GM12878 (cell line): ENCODE measurements around the gene MMEL1. TPM values are rescaled to one million over a fixed set of nuclear protein-coding genes. Genes with fewer than 3 reads are reported as not detected.

Experiments used
- ATF2 ChIP-seq: IDR thresholded peaks from 2 replicates; pipeline ENCODE4 v1.6.1; 2012; ENCODE audit warnings: low read length, inconsistent platforms
- ATF7 ChIP-seq: fragments of 450-650 bp; IDR thresholded peaks from 2 replicates; pipeline ENCODE4 v1.6.1; 2016; ENCODE audit warnings: low read depth, mild to moderate bottlenecking
- BHLHE40 ChIP-seq, 2 experiments: fragments of 450-650 bp in 1 of 2; IDR thresholded peaks; 2 replicates each; pipeline ENCODE4 v1.6.1; 2011 to 2017; ENCODE audit warnings: low read depth in 2 of 2, borderline replicate concordance in 1 of 2, improper control_type of control experiment in 1 of 2, low read length in 1 of 2, mild to moderate bottlenecking in 1 of 2
- BRCA1 ChIP-seq: IDR thresholded peaks from 2 replicates; pipeline ENCODE4 v1.6.1; 2011; ENCODE audit warnings: low read depth, low read length, improper control_type of control experiment
- CUX1 ChIP-seq: IDR thresholded peaks from 2 replicates; pipeline ENCODE4 v1.6.1; 2012; ENCODE audit warnings: improper control_type of control experiment, low read depth, low read length; ENCODE audit not compliant: insufficient replicate concordance
- FOXK2 ChIP-seq: fragments of 450-650 bp; IDR thresholded peaks from 2 replicates; pipeline ENCODE4 v1.6.1; 2017; ENCODE audit warnings: mild to moderate bottlenecking, moderate library complexity
- HDAC2 ChIP-seq: fragments of 200-600 bp; sonication (generic); IDR thresholded peaks from 2 replicates; pipeline ENCODE4 v1.6.1; 2017
- IKZF1 ChIP-seq: fragments of 450-650 bp; conservative IDR thresholded peaks from 2 replicates; pipeline ENCODE4 v1.6.1; 2017; ENCODE audit warnings: antibody characterized with exemption, mild to moderate bottlenecking
- IRF4 ChIP-seq: IDR thresholded peaks from 2 replicates; pipeline ENCODE4 v1.6.1; 2011; ENCODE audit warnings: low read depth, low read length
- MAX ChIP-seq: IDR thresholded peaks from 2 replicates; pipeline ENCODE4 v1.6.1; 2012; ENCODE audit warnings: low read depth, low read length, improper control_type of control experiment
- MYB ChIP-seq: fragments of 150-350 bp; IDR thresholded peaks from 2 replicates; pipeline ENCODE4 v1.6.1; 2014; ENCODE audit warnings: mild to moderate bottlenecking, low read depth, low read length, borderline replicate concordance
- MYC ChIP-seq: IDR thresholded peaks from 2 replicates; pipeline ENCODE4 v1.6.1; 2011; ENCODE audit warnings: mild to moderate bottlenecking, low read length, moderate library complexity, inconsistent platforms; ENCODE audit not compliant: insufficient read depth, insufficient replicate concordance, insufficient read length, severe bottlenecking
- NBN ChIP-seq: fragments of 450-650 bp; IDR thresholded peaks from 2 replicates; pipeline ENCODE4 v1.6.1; 2016
- NFYA ChIP-seq: IDR thresholded peaks from 2 replicates; pipeline ENCODE4 v1.6.1; 2011; ENCODE audit warnings: low read depth, mild to moderate bottlenecking, low read length, improper control_type of control experiment, borderline replicate concordance
- RAD21 ChIP-seq: IDR thresholded peaks from 2 replicates; pipeline ENCODE4 v1.6.1; 2011; ENCODE audit warnings: mild to moderate bottlenecking, low read depth, low read length, moderate library complexity; ENCODE audit not compliant: insufficient read depth
- RAD51 ChIP-seq: fragments of 450-650 bp; IDR thresholded peaks from 2 replicates; pipeline ENCODE4 v1.6.1; 2016; ENCODE audit warnings: moderate library complexity, mild to moderate bottlenecking, inconsistent platforms
- RB1 ChIP-seq: fragments of 450-650 bp; formaldehyde crosslinking; IDR thresholded peaks from 2 replicates; pipeline ENCODE4 v1.6.1; 2017; ENCODE audit warnings: mild to moderate bottlenecking, borderline replicate concordance
- RFX5 ChIP-seq: IDR thresholded peaks from 2 replicates; pipeline ENCODE4 v1.6.1; 2011; ENCODE audit warnings: low read depth, low read length, improper control_type of control experiment
- RUNX3 ChIP-seq: IDR thresholded peaks from 2 replicates; pipeline ENCODE4 v1.6.1; 2012; ENCODE audit warnings: low read length, inconsistent platforms
- SRF ChIP-seq, 2 experiments: IDR thresholded peaks; 2 replicates each; pipeline ENCODE4 v1.6.1; 2011; ENCODE audit warnings: low read depth in 2 of 2, low read length in 2 of 2, mild to moderate bottlenecking in 1 of 2, moderate library complexity in 1 of 2
- SUZ12 ChIP-seq: fragments of 200-600 bp; sonication (generic); IDR thresholded peaks from one replicate; pipeline ENCODE4 v1.6.1; 2018; ENCODE audit warnings: antibody characterized with exemption, mild to moderate bottlenecking; ENCODE audit not compliant: unreplicated experiment
- TCF12 ChIP-seq: IDR thresholded peaks from 2 replicates; pipeline ENCODE4 v1.6.1; 2011; ENCODE audit warnings: low read depth, mild to moderate bottlenecking, low read length
- USF1 ChIP-seq: IDR thresholded peaks from 2 replicates; pipeline ENCODE4 v1.6.1; 2011; ENCODE audit warnings: borderline replicate concordance, low read depth, mild to moderate bottlenecking, moderate library complexity, mixed read lengths, low read length; ENCODE audit not compliant: insufficient read depth; ENCODE audit errors: extremely low read length
- polyA plus RNA-seq, 11 experiments: library from polyadenylated mRNA; depleted of rRNA in 4 of 11; unstranded in 6 of 11; stranded (reverse) in 5 of 11; fragments of >200 nt; fragmentation: Nextera tagmentation in 4 of 11; fragmentation: Illumina TruSeq in 1 of 11; extraction: Ambion mirVana in 4 of 11; extraction: Trizol in 1 of 11; gene quantifications; 1 replicate in 1 of 11; 2 replicates in 10 of 11; pipeline versions ENCODE4 v1.2.1 to v1.2.3, GENCODE V29; 2011 to 2016; ENCODE audit warnings: inconsistent platforms in 2 of 11, missing spikeins in 2 of 11, low read depth in 1 of 11
- total RNA-seq, 4 experiments: library from RNA; depleted of rRNA in 3 of 4; stranded (reverse); fragments of >200 nt in 3 of 4; fragmentation: Illumina TruSeq in 1 of 4; extraction: Trizol in 1 of 4; gene quantifications; 2 replicates each; pipeline versions ENCODE4 v1.2.1 to v1.2.3, GENCODE V29; 2013 to 2021

Gene MMEL1
- total and polyA plus RNA-seq, 10 of the 15 experiments (the other 5 are each of a cell fraction or from before 2014, with no cell fraction given) = 0.11 TPM; not detected in 9

- TF ChIP-seq FOXK2 (no peak), MYC (peak; percentile 40), RFX5 (no peak), BRCA1 (no peak), RUNX3 (peak; percentile 95), SRF (IDR thresholded peaks at IDR 0.05; ENCODE audit: low read depth in 2 of 2, low read length in 2 of 2) (no peak), NBN (peak; percentile 64; the same call in 1 of the 2 replicates), MAX (peak; percentile 82), RB1 (peak; percentile 31; the same call in 1 of the 2 replicates), RAD51 (peak; percentile 98), MYB (no peak), CUX1 (peak; percentile 48), SUZ12 (no peak), NFYA (no peak), HDAC2 (no peak), TCF12 (no peak), RAD21 (no peak), ATF7 (peak; percentile 36; the same call in 1 of the 2 replicates), IRF4 (peak; percentile 41; the same call in 1 of the 2 replicates), USF1 (peak; percentile 97), IKZF1 (peak; percentile 91), BHLHE40 (IDR thresholded peaks at IDR 0.05; ENCODE audit: borderline replicate concordance in 1 of 2, low read depth in 2 of 2, low read length in 1 of 2) (peak; percentile 96 to 97), ATF2 (no peak)
Observed at GRCh38 chr1:2555634-2556276, 77.1 kb downstream of the MMEL1 start (continued).
